ENCODE measurements around the gene NCOR1. TPM values are rescaled to one million over a fixed set of nuclear protein-coding genes. Genes with fewer than 3 reads are reported as not detected.

The NCOR1 gene
- total RNA-seq, 4 donors from 2014 or later: 136 to 320 (median 177) TPM

DNA sequence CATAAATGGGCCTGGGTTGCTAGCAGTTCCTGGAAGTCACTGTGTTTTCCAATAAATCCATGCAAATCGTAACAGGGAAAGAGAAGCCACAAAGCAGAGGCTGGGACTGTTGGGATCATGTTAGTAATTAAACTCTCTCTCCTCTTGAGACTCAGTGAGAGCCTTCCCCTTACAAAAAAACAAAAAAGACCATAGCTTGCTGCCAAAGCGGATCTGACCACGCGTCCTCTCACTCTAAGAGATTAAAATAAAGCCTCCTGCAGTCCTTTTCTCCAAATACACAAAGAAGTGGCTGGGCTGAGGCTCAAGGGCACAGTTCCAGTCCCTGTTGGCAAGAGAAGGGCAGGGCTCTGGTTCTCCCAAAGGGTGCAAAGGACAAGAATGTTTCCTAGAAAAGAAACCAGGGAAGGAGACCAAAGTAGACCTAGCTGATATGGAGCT, 40.2 kb upstream of the NCOR1 start:
- Histone ChIP-seq H3K4me3 (no peak overlapping the region), H3K36me3 (no peaks in the 10 kb centered on the region), H3K27me3 (no peaks in the 10 kb centered on the region), H3K4me1 (peaks cover 10% of the 10 kb centered on the region), H3K9me3 (no peaks in the 10 kb centered on the region), H3K27ac (no peak overlapping the region)
- WGBS: 26% methylated on average over 4 of the region's 4 CpGs
- no peak for DNase-seq (ENCODE audit: low spot score in 2 of 2)
- TF ChIP-seq EP300 (IDR thresholded peaks at IDR 0.05): no peak
- TF ChIP-seq, protein P1, sequence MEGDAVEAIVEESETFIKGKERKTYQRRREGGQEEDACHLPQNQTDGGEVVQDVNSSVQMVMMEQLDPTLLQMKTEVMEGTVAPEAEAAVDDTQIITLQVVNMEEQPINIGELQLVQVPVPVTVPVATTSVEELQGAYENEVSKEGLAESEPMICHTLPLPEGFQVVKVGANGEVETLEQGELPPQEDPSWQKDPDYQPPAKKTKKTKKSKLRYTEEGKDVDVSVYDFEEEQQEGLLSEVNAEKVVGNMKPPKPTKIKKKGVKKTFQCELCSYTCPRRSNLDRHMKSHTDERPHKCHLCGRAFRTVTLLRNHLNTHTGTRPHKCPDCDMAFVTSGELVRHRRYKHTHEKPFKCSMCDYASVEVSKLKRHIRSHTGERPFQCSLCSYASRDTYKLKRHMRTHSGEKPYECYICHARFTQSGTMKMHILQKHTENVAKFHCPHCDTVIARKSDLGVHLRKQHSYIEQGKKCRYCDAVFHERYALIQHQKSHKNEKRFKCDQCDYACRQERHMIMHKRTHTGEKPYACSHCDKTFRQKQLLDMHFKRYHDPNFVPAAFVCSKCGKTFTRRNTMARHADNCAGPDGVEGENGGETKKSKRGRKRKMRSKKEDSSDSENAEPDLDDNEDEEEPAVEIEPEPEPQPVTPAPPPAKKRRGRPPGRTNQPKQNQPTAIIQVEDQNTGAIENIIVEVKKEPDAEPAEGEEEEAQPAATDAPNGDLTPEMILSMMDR (IDR thresholded peaks at IDR 0.05): no peak
- TF ChIP-seq POLR2A (IDR thresholded peaks at IDR 0.05): no peak
- no peak for TF ChIP-seq POLR2AphosphoS5 (IDR thresholded peaks at IDR 0.05)

DNA sequence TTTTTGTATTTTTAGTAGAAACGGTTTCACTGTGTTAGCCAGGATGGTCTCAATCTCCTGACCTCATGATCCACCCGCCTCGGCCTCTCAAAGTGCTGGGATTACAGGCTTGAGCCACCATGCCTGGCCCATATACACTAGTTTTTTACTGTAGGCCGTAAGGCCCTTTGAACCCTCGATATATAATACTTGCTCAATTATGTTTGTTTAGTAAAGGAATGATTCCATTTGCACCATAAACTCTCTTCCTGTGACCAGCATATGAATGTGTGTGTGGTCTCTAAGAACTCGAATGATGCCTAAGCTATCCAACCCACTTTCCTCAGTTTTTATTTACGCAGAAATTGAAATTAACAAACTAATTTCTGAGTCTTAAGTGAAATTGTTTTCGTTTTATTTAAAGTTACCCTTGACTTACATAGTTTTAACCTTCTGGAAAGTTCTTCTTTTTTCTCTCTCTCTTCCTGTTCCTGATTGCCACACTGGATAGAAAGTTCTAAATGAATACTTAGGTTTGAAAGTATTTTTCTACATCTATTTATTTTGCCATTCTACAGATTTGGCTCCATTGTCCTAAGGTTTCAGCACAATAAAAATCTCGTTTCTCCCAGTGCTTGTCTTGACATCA, 39.6 kb upstream of the NCOR1 start:
- H3K4me1 ChIP-seq: peaks cover 10% of the 10 kb centered on the region
- no peaks in the 10 kb centered on the region for H3K36me3 ChIP-seq
- H3K9me3 ChIP-seq: no peaks in the 10 kb centered on the region
- H3K27ac ChIP-seq: no peak overlapping the region
- DNase-seq (ENCODE audit: low spot score in 2 of 2): no peak
- no peaks in the 10 kb centered on the region for H3K27me3 ChIP-seq
- no peak for TF ChIP-seq POLR2A (IDR thresholded peaks at IDR 0.05)
- TF ChIP-seq EP300 (IDR thresholded peaks at IDR 0.05): no peak
- no peak for TF ChIP-seq POLR2AphosphoS5 (IDR thresholded peaks at IDR 0.05)
- TF ChIP-seq, protein P1 (IDR thresholded peaks at IDR 0.05): no peak
- no peak overlapping the region for H3K4me3 ChIP-seq
- 88% methylated on average over 9 of the region's 9 CpGs for WGBS

DNA sequence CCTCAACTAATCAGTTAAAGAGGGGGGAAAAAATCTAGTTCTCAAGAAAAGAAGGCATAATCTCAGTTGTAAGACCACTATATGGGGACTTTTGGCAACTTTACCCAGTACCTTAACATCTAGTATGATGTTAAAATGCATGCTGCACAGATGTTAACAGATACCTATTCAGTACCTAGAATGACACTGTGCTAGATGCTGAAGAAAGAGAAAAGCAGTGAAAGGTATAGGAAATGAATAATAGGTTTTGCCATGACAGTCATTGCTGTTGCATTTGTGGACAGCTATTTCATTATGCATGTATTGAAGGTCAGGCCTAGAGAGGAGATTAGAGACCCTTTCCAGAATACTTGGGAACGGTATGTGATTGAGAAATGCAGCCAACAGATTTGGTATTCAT, 36.2 kb upstream of the NCOR1 start:
- WGBS: 93% methylated on average over 1 of the region's 1 CpG
- no peak for TF ChIP-seq POLR2A (IDR thresholded peaks at IDR 0.05)
- TF ChIP-seq, protein P1 (IDR thresholded peaks at IDR 0.05): no peak
- TF ChIP-seq EP300 (IDR thresholded peaks at IDR 0.05): no peak

DNA sequence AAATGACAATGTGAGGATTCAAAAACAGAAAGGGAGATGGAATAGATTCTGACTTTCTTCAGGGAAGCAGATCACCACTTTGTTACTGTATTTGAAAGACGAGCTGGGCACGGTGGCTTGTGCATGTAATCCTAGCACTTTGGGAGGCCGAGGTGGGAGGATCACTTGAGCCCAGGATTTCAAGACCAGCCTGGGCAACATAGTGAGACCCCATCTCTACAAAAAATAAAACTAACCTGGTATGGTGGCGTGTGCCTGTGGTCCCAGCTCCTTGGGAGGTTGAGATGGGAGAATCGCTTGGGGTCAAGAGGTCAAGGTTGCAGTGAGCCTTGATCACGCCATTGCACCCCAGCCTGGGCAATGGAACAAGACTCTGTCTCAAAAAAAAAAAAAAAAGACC, 35.7 kb upstream of the NCOR1 start:
- DNase-seq (ENCODE audit: low spot score in 2 of 2): no peak
- H3K27ac ChIP-seq: no peak overlapping the region
- H3K27me3 ChIP-seq: no peaks in the 10 kb centered on the region
- 94% methylated on average over 6 of the region's 6 CpGs for WGBS
- H3K36me3 ChIP-seq: no peaks in the 10 kb centered on the region
- TF ChIP-seq POLR2AphosphoS5 (IDR thresholded peaks at IDR 0.05) (no peak), EP300 (IDR thresholded peaks at IDR 0.05) (no peak)
- peaks cover 7% of the 10 kb centered on the region for H3K4me1 ChIP-seq
- H3K4me3 ChIP-seq: no peak overlapping the region
- H3K9me3 ChIP-seq: no peaks in the 10 kb centered on the region

More for the DNA sequence above, 36.2 kb upstream of the NCOR1 start:
- DNase-seq (ENCODE audit: low spot score in 2 of 2): no peak
- Histone ChIP-seq H3K4me3 (no peak overlapping the region), H3K27ac (no peak overlapping the region), H3K4me1 (peaks cover 10% of the 10 kb centered on the region), H3K27me3 (no peaks in the 10 kb centered on the region), H3K36me3 (no peaks in the 10 kb centered on the region), H3K9me3 (no peaks in the 10 kb centered on the region)

DNA sequence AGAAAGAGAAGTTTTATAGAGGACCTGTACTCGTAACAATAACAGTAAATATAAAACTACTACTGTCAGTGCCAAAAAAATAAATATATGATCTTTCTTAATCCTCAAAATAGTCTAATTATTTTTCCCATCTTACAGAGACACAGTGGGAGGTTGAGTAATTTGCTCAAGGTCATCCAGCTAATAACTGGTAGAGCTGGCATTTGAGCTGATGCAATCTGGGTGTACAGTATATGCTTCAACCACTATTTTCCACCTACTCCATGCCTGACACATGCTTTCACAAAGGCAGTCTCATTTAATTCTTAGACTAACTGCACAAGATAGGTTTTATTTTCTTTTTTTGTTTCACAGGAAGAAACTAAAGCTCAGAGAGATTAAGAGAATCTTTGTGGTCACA, 35.3 kb upstream of the NCOR1 start:
- no peak for TF ChIP-seq POLR2AphosphoS5 (IDR thresholded peaks at IDR 0.05)
- TF ChIP-seq POLR2A (IDR thresholded peaks at IDR 0.05): no peak
- TF ChIP-seq, protein P1 (IDR thresholded peaks at IDR 0.05): no peak
- no peak for TF ChIP-seq EP300 (IDR thresholded peaks at IDR 0.05)
- WGBS: 84% methylated on average over 1 of the region's 1 CpG
- H3K36me3 ChIP-seq: no peaks in the 10 kb centered on the region
- H3K4me1 ChIP-seq: peaks cover 3% of the 10 kb centered on the region
- H3K9me3 ChIP-seq: no peaks in the 10 kb centered on the region
- DNase-seq (ENCODE audit: low spot score in 2 of 2): no peak
- no peak overlapping the region for H3K27ac ChIP-seq
- no peak overlapping the region for H3K4me3 ChIP-seq
- no peaks in the 10 kb centered on the region for H3K27me3 ChIP-seq

DNA sequence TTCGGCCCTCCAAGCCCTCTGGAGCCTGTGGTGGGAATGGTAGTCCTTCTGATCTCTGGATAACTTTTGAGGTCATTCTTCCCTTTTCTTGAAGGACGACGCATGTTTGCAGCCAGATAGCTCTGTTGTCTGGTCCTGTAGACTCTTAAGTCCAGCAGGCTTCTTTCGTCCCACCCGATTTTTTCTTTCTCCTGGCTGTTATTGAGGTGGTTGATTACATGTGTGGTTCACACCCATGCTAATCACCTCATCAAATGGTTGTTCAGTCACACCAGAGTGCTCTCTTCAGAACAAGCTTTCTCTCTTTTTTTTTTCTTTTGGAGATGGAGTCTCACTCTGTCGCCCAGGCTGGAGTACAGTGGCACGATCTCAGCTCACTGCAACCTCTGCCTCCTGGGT, 32.3 kb upstream of the NCOR1 start:
- TF ChIP-seq POLR2AphosphoS5 (IDR thresholded peaks at IDR 0.05) (no peak), POLR2A (IDR thresholded peaks at IDR 0.05) (no peak), EP300 (IDR thresholded peaks at IDR 0.05) (no peak)
- TF ChIP-seq, protein P1 (IDR thresholded peaks at IDR 0.05): no peak
- no peaks in the 10 kb centered on the region for H3K4me1 ChIP-seq
- no peak overlapping the region for H3K4me3 ChIP-seq
- H3K27ac ChIP-seq: no peak overlapping the region
- WGBS: 83% methylated on average over 7 of the region's 7 CpGs
- H3K27me3 ChIP-seq: no peaks in the 10 kb centered on the region
- no peaks in the 10 kb centered on the region for H3K36me3 ChIP-seq
- H3K9me3 ChIP-seq: no peaks in the 10 kb centered on the region
- no peak for DNase-seq (ENCODE audit: low spot score in 2 of 2)
